AG09309 (cell line): ENCODE measurements around the gene GPT2.

ENCODE experiments used
- DNase-seq: peaks from one replicate; pipeline ENCODE4 v3.0.0-alpha.2; 2010; ENCODE audit warnings: low read depth
- H3K4me3 ChIP-seq: 2 replicates; pipeline ENCODE4 v1.5.1; 2011; ENCODE audit warnings: mild to moderate bottlenecking, low read depth, low read length, moderate library complexity; ENCODE audit not compliant: control insufficient read depth
- TF ChIP-seq, protein P1 (sequence below): IDR thresholded peaks from 2 replicates; pipeline ENCODE4 v1.5.1; 2011; ENCODE audit warnings: mild to moderate bottlenecking, low read depth, low read length, inconsistent platforms; ENCODE audit not compliant: insufficient read depth, control insufficient read depth; ENCODE audit errors: missing control alignments

Gene GPT2

DNA sequence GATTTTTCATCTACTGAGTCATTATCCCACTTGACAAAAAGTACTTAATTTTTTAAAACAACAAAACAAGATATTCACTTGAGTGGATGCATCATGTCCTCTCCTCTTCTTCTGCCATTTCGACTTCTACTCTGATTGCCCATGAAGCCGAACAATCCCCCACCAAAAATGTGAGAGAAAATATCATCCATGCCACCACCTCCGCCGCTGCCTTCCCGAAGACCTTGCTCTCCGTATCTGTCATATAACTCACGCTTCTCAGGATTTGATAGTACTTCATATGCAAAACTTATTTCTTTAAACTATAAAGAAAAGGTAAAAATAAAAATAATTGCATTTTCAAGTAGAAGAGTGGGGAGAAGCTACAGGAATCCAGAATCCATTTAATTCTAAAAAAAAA is 87.1 kb downstream of the GPT2 start:
- H3K4me3 ChIP-seq, result no peak overlapping the region
- TF ChIP-seq, protein P1, sequence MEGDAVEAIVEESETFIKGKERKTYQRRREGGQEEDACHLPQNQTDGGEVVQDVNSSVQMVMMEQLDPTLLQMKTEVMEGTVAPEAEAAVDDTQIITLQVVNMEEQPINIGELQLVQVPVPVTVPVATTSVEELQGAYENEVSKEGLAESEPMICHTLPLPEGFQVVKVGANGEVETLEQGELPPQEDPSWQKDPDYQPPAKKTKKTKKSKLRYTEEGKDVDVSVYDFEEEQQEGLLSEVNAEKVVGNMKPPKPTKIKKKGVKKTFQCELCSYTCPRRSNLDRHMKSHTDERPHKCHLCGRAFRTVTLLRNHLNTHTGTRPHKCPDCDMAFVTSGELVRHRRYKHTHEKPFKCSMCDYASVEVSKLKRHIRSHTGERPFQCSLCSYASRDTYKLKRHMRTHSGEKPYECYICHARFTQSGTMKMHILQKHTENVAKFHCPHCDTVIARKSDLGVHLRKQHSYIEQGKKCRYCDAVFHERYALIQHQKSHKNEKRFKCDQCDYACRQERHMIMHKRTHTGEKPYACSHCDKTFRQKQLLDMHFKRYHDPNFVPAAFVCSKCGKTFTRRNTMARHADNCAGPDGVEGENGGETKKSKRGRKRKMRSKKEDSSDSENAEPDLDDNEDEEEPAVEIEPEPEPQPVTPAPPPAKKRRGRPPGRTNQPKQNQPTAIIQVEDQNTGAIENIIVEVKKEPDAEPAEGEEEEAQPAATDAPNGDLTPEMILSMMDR, result no peak
- no peak for DNase-seq

DNA sequence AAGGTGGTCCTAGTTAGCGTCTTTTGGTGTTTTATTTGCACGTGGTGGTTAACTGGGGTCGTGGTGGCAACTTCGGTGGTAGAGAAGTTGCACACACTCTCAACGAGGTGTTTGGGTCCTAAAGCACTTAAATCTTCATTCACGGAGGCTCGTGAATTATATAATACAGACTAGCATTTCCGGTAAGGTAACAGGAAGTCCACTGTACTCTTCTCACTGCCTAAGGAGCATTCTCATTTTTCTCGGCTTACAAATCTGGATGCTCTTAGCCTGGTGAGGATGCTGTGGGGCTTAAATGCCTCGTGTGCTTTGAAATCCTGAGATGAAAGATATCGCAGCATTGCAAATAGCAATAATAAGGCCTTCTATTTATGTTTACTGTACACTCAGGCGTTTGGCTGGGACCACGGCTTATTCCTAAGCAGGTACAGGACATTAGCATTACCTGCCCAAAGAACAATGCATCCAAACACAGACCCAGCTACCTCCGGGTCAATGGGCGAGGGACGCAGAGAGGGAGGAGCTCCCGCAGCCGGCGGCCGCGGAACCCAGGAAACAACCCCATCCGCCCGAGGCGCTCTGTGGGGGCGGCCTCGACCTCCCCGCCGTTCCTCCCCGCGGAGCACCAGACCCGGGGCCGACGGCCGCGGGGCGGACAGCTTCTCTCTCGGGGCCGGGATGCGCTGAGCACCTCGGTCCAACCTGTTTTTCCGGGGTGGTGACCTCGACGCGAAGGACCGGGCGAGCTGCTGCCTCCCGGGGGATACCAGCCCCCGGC is 88.5 kb downstream of the GPT2 start:
- TF ChIP-seq, protein P1, result no peak
- no peak for DNase-seq
- peak overlapping the region; percentile 64 for H3K4me3 ChIP-seq

DNA sequence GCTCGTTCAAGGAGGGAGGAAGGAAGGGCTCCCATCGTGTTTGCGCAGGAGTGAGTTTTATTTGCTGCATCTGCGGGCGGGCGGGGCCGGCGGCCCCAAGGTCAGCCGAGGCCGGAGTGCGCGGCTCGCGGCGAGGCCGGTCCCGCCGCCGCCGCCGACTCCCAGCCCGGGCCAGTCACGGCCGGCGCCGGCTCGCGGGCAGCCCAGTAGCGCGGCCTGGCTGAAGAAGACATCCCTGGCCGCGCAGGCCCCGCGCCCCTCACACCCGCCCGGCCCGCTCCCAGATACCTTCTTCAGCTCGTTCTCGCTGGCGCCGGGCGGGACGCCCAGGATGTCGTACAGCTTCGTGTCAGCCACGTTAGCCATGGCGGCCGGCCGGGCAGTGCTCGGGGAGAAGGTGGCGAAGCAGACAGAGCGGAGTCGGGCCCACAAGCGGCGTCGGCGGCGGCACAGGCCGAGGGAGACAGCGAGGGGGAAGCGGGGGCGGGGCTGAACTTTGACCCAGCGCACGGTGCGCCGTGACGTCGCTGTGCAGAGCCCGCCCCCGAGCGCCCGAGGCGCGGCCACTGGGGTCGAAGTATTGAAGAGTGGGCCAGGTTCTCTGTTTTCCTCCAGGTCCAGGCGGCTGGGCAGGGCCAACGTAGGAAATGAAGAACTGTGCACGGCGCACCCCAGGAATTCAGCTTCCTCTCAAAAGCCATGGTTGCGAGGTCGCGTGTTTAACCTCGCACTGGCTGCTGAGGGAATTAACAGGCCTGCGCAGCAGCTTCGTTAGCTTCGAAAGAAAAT is 89.2 kb downstream of the GPT2 start, which contains the start of gene DNAJA2:
Gene DNAJA2, minus strand, starts transcription at position 468 of the 789 bp plus-strand sequence. Its CDS starts 102 bp downstream, at position 366.
- peak within 1 kb of the TSS; percentile 64 for H3K4me3 ChIP-seq
- DNase-seq, result peak; percentile 46
- TF ChIP-seq, protein P1, result no peak

DNA sequence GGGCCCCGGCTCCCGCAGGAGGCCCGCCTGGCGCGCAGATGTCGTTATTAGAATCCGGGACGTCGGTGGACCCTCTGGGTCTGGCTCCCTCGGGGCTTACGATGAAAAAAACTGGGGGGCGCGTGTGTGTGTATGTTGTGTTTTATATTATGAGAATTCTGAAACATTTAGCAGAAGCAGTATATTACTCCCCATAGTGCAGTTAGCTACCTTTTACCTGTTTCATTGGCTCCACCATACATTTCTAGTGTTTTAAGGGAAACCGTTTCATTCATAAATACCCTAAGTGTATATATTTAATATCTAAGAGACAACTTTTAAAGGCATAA is 89.8 kb downstream of the GPT2 start:
- TF ChIP-seq, protein P1, result no peak
- DNase-seq, result no peak
- H3K4me3 ChIP-seq, result peak overlapping the region; percentile 64

DNA sequence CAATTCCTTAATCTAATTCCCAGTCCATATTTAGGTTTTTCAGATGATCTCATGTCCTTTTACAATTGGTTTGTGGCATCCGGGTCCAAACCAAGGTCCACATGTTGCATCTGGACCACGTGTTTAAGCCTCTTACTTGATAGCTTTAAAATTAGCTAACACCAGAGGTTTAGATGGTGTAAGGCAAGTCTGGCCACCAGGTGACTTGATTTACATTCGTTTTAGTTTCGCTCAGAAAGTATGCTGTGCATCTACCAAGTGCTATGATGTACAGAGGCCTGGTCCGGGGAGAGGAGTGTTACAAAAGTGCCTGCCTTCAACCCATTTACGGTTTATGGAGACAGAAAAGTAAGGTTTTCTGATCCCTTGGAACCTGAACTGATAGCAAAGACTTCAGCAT is 90.2 kb downstream of the GPT2 start:
- TF ChIP-seq, protein P1, result no peak

DNA sequence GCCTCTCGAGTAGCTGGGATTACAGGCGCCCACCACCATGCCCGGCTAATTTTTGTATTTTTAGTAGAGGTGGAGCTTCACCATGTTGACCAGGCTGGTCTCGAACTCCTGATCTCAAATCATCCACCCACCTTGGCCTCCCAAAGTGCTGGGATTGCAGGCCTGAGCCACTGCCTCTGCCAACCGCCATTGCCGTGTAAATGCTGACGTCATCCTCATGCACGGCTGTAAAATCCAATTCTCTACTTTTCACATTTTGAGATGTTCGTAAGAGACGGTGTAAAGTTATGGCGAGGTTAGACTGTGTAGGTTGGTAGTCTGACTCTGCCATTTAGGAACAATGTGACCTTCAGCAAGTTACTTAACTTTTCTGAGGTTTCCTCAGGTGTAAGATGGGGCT is 91.0 kb downstream of the GPT2 start:
- TF ChIP-seq, protein P1, result no peak
- no peak for DNase-seq
- no peak overlapping the region for H3K4me3 ChIP-seq

More for the DNA sequence above, 90.2 kb downstream of the GPT2 start:
- no peak overlapping the region for H3K4me3 ChIP-seq
- DNase-seq, result no peak
